H1 (cell line): Measurements from ENCODE around the gene ATP1A3. TPM values are rescaled to one million over a fixed set of nuclear protein-coding genes. Genes with fewer than 3 reads are reported as not detected.

Source experiments
- MAFK ChIP-seq: IDR thresholded peaks from 2 replicates; pipeline ENCODE4 v1.6.1; 2012; ENCODE audit warnings: low read depth, mild to moderate bottlenecking, improper control_type of control experiment, low read length
- RXRA ChIP-seq: IDR thresholded peaks from 2 replicates; pipeline ENCODE4 v1.6.1; 2011; ENCODE audit warnings: low read depth, mild to moderate bottlenecking, low read length, moderate library complexity; ENCODE audit not compliant: insufficient read depth
- TBP ChIP-seq: IDR thresholded peaks from 2 replicates; pipeline ENCODE4 v1.6.1; 2011; ENCODE audit warnings: low read depth, low read length, improper control_type of control experiment
- TCF12 ChIP-seq: IDR thresholded peaks from 2 replicates; pipeline ENCODE4 v1.6.1; 2011; ENCODE audit warnings: low read depth, mild to moderate bottlenecking, low read length
- polyA plus RNA-seq, 7 experiments: library from polyadenylated mRNA; depleted of rRNA in 3 of 7; stranded (reverse) in 5 of 7; unstranded in 2 of 7; fragments of >200 nt in 5 of 7; fragments of 200-250 nt in 2 of 7; gene quantifications; 1 replicate in 5 of 7; 2 replicates in 1 of 7; 4 replicates in 1 of 7; pipeline versions ENCODE4 v1.2.1 to v1.2.3, GENCODE V29; 2011 to 2013; ENCODE audit warnings: missing spikeins in 2 of 7, mixed read lengths in 2 of 7
- total RNA-seq: library from RNA; stranded (reverse); fragmentation: NEBNext Ultra II Directional; extraction: Animal tissue kit (Norgen Biotek cat#: 25700); gene quantifications from 2 replicates; pipeline ENCODE4 v1.2.1, GENCODE V29; 2021
- TF ChIP-seq, protein P1 (sequence below), 3 experiments: IDR thresholded peaks; 1 replicate in 2 of 3; 2 replicates in 1 of 3; pipeline versions ENCODE4 v1.5.1 to v1.6.1; 2011; ENCODE audit warnings: low read length in 3 of 3, mild to moderate bottlenecking in 3 of 3, inconsistent platforms in 2 of 3, low read depth in 1 of 3, moderate library complexity in 1 of 3; ENCODE audit not compliant: insufficient read depth in 1 of 3; ENCODE audit errors: control extremely low read depth in 1 of 3

The ATP1A3 gene
- total and polyA plus RNA-seq, 2 of the 8 experiments (the other 6 are each of a cell fraction or from before 2014, with no cell fraction given): 11.1 to 41.2 TPM

DNA sequence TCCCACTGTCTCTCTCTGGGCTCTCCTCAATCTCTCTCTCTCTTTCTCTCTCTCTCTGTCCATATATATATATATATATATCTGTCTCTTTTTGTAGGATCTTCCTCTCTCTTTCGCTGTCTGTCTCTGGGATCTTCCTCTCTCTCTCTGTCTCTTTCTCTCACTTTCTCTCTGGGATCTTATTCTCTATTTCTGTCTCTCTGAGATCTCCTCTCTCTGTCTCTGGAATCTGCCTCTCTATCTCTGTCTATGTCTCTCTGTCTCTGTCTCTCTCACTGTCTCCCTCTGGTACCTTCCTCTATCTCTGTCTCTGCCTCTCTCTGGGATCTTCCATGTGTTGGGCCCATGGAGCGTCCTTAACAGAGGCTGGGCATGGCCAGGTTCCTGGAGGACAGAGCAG, 3.4 kb downstream of the ATP1A3 start (continued):
- TF ChIP-seq, protein P1, sequence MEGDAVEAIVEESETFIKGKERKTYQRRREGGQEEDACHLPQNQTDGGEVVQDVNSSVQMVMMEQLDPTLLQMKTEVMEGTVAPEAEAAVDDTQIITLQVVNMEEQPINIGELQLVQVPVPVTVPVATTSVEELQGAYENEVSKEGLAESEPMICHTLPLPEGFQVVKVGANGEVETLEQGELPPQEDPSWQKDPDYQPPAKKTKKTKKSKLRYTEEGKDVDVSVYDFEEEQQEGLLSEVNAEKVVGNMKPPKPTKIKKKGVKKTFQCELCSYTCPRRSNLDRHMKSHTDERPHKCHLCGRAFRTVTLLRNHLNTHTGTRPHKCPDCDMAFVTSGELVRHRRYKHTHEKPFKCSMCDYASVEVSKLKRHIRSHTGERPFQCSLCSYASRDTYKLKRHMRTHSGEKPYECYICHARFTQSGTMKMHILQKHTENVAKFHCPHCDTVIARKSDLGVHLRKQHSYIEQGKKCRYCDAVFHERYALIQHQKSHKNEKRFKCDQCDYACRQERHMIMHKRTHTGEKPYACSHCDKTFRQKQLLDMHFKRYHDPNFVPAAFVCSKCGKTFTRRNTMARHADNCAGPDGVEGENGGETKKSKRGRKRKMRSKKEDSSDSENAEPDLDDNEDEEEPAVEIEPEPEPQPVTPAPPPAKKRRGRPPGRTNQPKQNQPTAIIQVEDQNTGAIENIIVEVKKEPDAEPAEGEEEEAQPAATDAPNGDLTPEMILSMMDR (IDR thresholded peaks at IDR 0.05; ENCODE audit: control extremely low read depth in 1 of 3, insufficient read depth in 1 of 3, low read depth in 1 of 3, low read length in 3 of 3): no peak
- no peak for TF ChIP-seq TBP
- TF ChIP-seq TCF12: no peak
- TF ChIP-seq RXRA: no peak
- TF ChIP-seq MAFK: no peak
- TF ChIP-seq, all 59 proteins: peak for 0
